Hematopoietic multipotent progenitor cell (in vitro differentiated cells): ENCODE data around the gene CDC42EP1. TPM values are rescaled to one million over a fixed set of nuclear protein-coding genes. Genes with fewer than 3 reads are reported as not detected.
A peak's percentile ranks its signal among the peaks of the same experiment; 100 is the strongest.
"Not testable (repeated sequence)": the region's sequence is repeated elsewhere in the genome, so short reads cannot be mapped to it uniquely, and the experiment has no call there.

ENCODE experiments used
- DNase-seq, 3 donors: peaks; one replicate each; pipeline ENCODE4 v3.0.0-alpha.2; 2011 to 2015; ENCODE audit warnings: low read depth in 2 of 3, low spot score in 2 of 3
- total RNA-seq: library from RNA; depleted of rRNA; stranded (reverse); fragments of >200 nt; gene quantifications from one replicate; pipeline ENCODE4 v1.2.3, GENCODE V29; 2012

CDC42EP1 gene
- total RNA-seq = under 0.01 TPM

DNA sequence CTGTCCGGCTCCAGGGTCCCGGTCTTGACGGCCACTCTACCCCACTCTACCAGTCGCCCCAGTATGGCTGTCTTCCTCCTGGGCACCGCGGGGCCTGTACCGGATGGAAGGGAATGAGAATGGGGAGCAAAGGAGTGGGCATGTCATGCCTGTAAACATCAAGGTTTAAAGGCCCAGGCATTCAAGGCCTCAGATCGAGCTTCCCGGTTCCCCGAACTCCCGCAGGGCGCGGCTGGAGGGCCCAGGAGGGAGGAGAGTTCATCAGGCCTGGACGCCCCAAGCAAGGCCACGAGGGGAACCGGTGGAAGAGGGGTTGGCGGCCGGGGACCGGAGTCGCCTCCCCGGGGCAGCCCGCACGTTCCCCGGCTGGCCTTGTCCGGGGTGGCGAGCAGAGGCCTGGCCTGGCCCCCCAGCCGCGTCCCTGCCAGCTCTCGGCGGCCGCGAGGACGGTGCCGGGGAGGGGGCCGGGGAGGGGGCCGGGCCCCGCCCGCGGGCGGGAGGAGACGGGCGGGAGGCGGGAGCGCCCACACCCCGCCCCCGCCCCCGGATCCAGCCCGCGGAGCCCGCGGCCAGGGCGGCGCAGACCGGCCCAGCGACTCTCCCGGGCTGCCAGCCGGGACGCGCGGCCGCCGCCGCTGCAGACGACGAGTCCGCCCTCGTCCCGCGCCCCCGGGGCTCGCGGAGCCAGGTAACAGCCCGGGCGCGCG is at the start of gene CDC42EP1:
Gene CDC42EP1 (plus strand): TSS at position 580 of the 707 bp plus-strand sequence. CDS start 5,870 bp downstream, outside the sequence.
- no peak for DNase-seq

GRCh38 chr22:37511395-37512104 is 48.7 kb upstream of the CDC42EP1 start:
- no peak for DNase-seq

GRCh38 chr22:37514526-37515051 is 45.7 kb upstream of the CDC42EP1 start:
- DNase-seq = no peak

DNA sequence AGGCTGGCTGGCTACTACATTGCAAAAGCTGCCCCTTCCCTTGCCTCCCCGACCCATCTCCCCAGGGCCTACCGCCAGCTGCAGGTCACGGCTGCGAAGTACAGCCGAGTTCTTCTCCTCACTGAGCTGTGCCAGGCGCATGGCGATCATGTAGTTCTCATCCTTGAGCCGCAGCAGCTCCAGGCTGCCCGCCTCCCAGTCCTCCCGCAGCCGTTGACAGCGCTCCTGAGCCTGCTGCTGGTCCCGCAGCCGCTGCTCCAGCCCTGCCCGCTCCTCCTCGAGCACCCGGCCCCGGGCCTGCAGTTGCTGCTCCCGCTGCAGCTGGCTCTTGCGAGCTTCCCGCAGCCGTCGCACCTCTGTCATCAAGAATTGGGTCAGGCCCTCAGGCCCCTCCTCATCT is 44.4 kb upstream of the CDC42EP1 start:
- no peak for DNase-seq

DNA sequence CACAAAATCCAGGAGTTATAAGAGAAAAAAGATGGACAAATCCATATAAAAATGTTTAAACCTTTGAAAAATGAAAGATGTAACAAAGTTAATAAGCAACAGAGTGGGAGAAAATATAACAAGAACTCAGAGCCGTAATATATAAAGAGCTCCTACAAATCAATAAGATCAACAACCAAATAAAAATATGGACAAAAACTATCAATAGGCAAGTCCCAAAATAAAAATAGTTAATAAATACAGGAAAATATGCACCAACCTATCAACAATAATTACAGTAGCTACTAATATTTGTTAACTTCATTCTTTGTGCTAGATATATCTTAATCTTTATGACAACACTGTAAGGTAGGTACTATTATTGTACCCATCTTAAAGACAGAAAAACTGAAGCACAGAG is 43.8 kb upstream of the CDC42EP1 start:
- DNase-seq = no peak

DNA sequence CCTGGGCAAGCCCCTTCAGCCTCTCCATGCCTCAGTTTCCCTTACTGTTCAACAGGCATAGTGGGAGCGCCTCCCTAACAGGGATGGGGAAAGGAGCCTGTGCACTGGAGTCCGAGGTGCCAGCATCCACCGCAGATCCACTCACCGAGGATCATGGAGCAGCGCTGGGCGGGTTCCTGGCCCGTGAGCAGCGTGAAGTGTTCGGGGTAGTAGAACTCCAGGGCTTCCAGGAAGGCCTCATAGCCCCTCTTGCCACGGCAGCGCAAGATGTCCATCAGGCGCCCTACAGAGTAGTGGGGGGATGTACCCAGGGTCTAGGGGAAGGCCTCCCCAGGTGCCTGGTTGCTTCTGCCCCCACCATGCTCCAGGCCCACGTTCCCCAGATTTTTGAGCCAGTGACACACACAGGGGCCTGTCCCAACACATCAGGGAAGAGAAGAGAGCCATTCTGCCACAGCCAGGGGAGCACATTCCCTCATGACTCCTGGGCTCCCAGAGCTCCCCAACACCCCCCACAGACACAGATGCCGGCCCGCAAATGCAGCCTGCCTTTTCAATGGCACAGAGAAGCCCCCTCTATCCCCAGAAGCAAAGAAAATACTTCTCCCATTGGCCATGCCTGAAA is 42.3 kb upstream of the CDC42EP1 start:
- no peak for DNase-seq

- DNase-seq = no peak
Observed at GRCh38 chr22:37518509-37519267, 41.6 kb upstream of the CDC42EP1 start.

DNA sequence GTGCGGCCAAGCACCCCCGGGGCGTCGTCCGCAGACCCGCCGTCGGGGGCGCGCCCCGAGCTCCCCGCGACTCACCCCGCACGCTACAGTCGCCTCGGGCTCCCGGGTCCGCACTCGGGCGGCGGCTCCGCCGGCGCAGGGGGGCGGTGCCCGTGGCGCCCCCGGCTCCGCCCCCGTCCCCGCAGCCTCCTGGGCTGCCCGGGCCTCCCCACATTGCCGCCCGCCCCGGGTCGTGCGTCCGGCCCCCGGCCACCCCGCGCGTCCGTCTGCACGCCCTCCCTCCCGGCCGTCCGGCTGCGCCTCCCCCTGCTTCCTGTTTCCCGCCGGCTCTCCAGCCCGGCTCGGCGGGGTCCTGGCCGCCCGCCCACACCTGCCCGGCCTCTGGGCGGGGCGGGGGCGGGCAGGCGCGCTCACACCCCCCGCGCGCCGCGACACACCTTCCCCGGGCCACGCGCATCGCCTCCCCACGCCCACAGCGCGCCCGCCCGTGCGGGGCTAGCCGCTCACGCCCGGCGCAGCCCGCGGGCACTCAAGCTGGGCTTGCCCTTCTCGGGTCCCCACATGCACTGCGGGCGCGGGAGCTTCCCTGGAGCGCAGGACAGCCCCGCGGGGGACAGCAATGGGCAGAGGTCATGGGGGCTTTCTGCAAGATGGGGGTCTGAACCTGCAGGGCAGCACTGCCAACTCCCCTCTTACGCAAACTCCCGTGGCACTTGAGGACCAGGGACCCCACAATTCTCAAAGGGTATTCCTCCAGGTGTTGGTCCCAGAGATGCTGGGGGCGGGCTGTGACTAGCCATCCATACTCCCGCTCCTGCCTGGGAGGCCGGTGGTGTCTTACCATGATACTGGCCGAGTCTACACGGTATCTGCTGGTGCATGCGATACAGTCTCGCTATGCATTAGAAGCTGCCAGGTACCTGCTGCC is 40.7 kb upstream of the CDC42EP1 start, which contains the start of gene CARD10:
Gene CARD10 (minus strand): TSS at position 148 of the 928 bp plus-strand sequence. CDS start 215 bp downstream, outside the sequence.
- no peak for DNase-seq

DNA sequence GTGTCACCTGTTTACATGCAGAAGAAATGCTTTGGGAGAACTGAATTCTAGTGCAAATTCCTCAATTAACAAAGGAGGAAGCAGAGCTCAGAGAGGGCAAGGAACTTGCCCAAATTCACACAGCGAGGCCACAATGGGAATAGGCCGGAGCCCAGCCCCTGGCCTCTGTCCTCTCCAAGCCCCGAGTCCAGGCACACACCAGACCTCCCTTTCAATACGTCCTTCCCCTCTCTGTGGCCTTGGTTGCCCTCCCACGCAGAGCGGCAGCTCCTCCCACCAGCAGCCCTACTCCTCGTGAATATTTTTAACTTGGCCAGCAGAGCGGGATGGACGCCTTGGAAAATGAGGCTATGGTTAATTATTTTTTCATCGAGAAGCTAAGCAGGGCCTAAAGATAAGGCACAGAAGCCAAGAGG is 39.5 kb upstream of the CDC42EP1 start:
- DNase-seq = no peak

- DNase-seq = peak in 1 of 3 donors; percentile 41
Observed at GRCh38 chr22:37521236-37521739, 39.0 kb upstream of the CDC42EP1 start.

GRCh38 chr22:37522482-37522881 is 37.8 kb upstream of the CDC42EP1 start:
- DNase-seq = no peak

GRCh38 chr22:37525073-37525745 is 35.1 kb upstream of the CDC42EP1 start:
- peak in 1 of 3 donors; percentile 50 for DNase-seq

- no peak for DNase-seq
Observed at GRCh38 chr22:37525746-37526350, 34.4 kb upstream of the CDC42EP1 start.

- no peak for DNase-seq
Observed at GRCh38 chr22:37526376-37526775, 33.9 kb upstream of the CDC42EP1 start.

DNA sequence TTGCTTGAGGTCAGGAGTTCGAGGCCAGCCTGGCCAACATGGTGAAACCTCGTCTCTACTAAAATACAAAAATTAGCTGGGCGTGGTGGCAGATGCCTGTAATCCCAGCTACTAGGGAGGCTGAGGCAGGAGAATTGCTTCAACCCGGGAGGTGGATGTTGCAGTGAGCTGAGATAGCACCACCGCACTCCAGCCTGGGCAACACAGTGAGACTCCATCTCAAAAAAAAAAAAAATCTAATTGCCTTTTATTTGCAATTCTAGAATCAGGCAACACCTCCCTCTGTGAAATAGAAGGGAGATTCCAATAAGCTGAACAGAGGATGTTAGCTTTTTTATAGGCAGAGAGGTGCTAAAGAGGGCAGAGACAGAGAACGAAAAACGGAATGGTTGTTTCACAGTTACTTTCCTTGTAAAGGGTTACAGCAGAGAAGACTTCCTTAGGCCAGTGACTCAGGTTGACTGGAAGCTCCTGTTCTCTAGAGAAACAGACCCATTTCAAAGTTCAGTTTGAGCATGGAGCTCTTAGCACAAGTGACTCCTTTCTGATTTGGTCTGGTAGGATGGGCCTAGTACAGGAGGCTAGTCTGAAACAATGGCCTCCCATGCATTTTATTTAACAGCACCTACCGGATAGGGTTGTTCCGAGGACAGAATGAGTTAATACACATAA is 33.1 kb upstream of the CDC42EP1 start:
- not testable (repeated sequence) for DNase-seq

DNA sequence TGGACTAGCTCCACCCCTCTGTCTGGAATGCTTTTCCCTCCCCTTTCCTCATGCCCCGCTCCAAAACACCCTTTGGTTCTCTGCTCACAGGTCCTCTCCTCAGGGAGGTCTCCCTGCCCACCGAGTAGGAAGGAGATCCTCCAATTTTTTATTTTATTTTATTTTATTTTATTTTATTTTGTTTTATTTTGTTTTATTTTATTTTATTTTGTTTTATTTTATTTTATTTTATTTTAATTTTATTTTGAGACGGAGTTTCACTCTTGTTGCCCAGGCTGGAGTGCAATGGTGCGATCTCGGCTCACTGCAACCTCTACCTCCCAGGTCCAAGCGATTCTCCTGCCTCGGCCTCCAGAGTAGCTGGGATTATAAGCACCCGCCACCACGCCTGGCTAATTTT is 32.3 kb upstream of the CDC42EP1 start:
- DNase-seq = not testable (repeated sequence)

- DNase-seq = peak in 2 of 3 donors; percentile 45 to 73
Observed at GRCh38 chr22:37529652-37530345, 30.5 kb upstream of the CDC42EP1 start.
